GM08714 (cell line): ENCODE data around the gene BOD1L2.

ENCODE experiments used
- H3K4me3 ChIP-seq: fragments of 200-500 bp; sonication (Bioruptor generic); 2 replicates; pipeline ENCODE4 v1.5.1; 2014; ENCODE audit warnings: mild to moderate bottlenecking, low read length, inconsistent platforms
- ZNF274 ChIP-seq: IDR thresholded peaks from 2 replicates; pipeline ENCODE4 v1.6.1; 2012; ENCODE audit warnings: mild to moderate bottlenecking, low read depth, low read length

The BOD1L2 gene

DNA sequence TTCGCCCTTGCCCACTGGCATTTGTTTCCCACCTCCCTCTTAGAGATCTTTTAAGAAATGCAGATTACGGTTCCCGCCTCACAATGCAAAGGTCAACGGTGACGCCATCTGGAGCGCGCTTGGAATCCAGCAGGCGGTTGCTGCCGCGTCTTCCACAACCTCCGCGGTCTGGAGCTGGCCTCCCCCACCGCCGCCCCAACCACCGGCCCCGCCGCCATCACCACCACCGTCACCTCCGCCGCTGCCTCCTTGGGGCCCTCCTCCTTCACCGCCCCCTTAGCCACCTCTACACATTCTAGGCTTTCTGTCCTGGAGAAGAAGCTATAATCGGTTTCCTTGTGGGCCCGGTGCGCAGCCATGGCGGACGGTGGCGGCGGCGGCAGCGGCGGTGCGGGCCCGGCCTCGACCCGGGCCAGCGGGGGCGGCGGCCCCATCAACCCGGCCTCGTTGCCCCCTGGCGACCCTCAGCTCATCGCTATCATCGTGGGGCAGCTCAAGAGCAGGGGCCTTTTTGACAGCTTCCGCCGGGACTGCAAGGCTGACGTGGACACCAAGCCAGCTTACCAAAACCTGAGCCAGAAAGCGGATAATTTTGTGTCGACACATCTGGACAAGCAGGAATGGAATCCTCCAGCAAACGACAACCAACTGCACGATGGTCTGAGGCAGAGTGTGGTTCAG is at the start of gene BOD1L2:
Gene BOD1L2, plus strand, starts transcription at position 132 of the 681 bp plus-strand sequence. Its CDS starts 226 bp downstream, at position 358.
- no peak for TF ChIP-seq ZNF274

GRCh38 chr18:57107140-57107832 is 39.6 kb upstream of the BOD1L2 start:
- no peak overlapping the region for H3K4me3 ChIP-seq
- TF ChIP-seq ZNF274 = no peak

More for the DNA sequence above, at the start of gene BOD1L2:
- no peak within 1 kb of the TSS for H3K4me3 ChIP-seq

GRCh38 chr18:57110290-57110689 is 36.6 kb upstream of the BOD1L2 start:
- no peak for TF ChIP-seq ZNF274
- H3K4me3 ChIP-seq = no peak overlapping the region

DNA sequence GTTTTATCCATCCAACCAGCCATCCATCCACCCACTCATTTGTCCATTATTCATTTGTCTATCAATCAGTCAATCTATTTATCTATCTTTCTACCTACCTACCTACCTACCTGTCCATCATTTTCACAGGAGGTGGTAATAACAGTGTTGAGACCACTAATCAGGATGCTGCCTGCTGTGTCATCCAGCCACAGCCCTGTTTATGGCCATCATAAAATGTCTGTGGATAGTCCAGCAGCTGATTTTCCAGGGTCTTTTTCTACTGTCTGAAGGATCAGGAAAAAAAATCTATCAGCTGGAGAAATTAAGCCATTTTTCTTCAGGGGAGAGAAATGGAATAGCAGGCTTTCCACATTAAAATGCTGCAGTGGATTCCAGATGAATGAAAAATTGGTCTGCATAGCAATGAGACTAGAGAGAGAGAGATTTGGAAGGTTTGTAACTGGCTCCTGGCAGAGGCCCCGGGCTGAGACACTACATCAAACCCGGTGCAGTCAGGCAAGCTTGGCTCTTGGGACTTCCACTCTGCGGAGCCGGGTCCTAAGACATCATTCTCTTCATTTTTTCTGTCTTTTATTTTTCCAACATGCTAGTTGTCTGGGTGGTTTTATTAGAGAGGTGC is 33.0 kb upstream of the BOD1L2 start:
- no peak for TF ChIP-seq ZNF274
- no peak overlapping the region for H3K4me3 ChIP-seq

DNA sequence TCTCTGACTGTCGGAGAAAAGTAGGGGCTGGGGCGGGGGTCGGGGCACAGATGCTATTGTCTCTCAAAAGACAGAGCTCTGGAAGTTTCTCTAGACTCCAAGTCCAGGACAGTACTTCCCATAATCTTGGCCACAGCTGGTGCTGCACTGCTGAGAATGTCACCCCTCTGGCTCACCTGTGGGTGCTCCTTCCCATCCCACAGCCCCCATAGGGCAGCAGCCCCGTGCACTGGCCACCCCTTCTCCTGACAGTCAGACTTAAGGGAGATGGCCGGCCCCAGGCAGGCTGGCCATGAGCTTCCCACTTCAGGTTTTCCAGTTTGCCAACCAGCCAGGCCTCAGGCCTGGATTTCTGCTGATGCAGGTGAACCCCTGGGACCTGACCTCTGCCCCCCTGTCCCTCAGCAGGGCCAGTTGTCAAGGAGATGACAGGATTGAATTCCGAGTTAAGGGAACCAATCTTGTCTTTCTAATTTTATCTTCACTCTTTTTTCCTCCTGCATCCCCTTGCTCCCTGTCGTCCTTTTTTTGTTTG is 30.2 kb upstream of the BOD1L2 start:
- TF ChIP-seq ZNF274 = no peak
- no peak overlapping the region for H3K4me3 ChIP-seq

- TF ChIP-seq ZNF274 = no peak
- no peak overlapping the region for H3K4me3 ChIP-seq
Observed at GRCh38 chr18:57121542-57122112, 25.3 kb upstream of the BOD1L2 start.

- TF ChIP-seq ZNF274 = no peak
Observed at GRCh38 chr18:57122936-57123510, 23.9 kb upstream of the BOD1L2 start.

GRCh38 chr18:57125627-57126026 is 21.3 kb upstream of the BOD1L2 start:
- no peak for TF ChIP-seq ZNF274
- no peak overlapping the region for H3K4me3 ChIP-seq

More at GRCh38 chr18:57122936-57123510, 23.9 kb upstream of the BOD1L2 start:
- H3K4me3 ChIP-seq = no peak overlapping the region

- no peak for TF ChIP-seq ZNF274
- H3K4me3 ChIP-seq = no peak overlapping the region
Observed at GRCh38 chr18:57128220-57128932, 18.5 kb upstream of the BOD1L2 start.

DNA sequence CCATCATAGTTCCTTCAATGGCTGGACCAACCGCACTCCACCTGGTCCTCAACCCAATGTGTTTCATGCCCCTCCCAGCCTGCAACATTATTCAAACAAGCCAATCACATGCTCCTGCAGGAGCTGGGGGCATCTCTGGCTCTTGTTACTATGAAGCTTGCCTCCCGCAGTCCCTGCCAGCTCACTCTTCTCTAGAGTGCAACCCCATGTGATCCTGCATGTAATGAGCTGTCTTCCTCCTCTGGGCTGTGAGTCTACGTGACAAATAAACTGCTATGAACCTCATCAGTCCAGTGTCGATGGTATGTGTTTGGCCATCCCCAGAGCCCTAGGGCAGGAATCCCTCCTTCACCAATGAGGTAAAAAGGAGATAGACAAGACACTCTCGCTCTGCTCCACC is 15.8 kb upstream of the BOD1L2 start:
- no peak overlapping the region for H3K4me3 ChIP-seq
- TF ChIP-seq ZNF274 = no peak

DNA sequence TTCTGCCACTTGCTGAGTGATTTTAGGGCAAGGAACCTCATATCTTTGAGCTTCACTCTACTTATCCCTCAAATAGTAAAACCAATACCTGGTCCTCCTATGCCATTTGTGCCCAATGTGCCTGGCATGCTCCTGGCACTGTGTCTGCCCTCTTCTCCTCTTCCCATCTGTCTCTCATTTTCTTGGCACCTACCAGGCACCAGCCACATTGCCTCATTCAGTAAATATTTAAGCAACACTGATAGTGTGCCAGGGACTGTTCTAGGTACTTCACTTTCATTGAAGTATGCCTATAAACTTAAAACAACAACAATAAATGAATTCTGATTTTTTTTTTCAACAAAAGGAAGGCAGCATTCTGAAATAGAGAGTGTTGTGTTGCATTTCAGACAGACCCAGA is 15.1 kb upstream of the BOD1L2 start:
- TF ChIP-seq ZNF274 = no peak
- H3K4me3 ChIP-seq = no peak overlapping the region

DNA sequence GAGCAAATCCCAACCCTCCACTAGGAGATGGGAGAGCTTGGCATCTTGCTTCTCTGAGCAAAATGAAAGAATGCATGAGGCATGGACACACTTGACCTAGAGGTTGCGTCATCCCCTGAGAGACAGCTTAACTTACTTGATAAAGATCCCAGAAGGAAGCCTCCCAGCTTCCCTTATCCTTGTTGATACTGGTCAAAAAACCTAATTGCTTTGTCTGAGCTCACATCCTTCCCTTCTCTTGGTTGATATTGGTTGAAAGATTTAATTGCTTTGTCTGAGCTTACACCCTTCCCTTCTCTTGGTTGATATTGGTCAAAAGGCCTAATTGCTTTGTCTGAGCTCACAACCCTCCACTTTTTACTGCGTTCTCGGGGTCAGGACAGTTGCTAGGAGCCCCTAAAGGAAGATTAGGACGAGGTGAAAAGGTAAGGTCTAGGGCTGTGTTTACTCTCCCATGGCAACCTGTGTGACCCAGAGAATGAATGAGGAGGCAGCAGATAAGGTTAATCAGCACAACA is 12.2 kb upstream of the BOD1L2 start:
- TF ChIP-seq ZNF274 = no peak
- no peak overlapping the region for H3K4me3 ChIP-seq

DNA sequence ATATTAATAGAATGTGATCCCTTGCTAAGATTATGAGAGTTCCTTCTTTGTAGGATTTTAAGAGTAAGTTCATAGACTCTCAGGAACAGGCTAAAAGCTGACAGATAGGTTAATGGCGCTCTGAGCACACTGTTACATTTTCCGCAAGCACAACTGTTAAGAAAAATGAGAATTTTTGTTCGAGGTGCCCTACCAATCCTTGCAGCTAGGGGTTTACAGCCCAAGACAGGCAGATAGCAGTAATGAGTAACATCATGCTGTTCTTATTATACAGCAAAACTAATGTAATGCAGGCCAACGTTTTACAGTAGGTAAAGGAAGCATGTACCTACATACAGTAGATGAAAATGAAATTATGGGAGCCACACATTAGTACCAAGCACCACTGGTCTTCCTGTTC is 11.2 kb upstream of the BOD1L2 start:
- TF ChIP-seq ZNF274 = no peak
- H3K4me3 ChIP-seq = no peak overlapping the region
